ENCODE measurements around the gene ADIPOR1.

GRCh38 chr1:202964791-202965410 is 6.8 kb upstream of the ADIPOR1 start:
- TF ChIP-seq CTCF (IDR thresholded peaks at IDR 0.05) (no peak), POLR2A (IDR thresholded peaks at IDR 0.05) (no peak), POLR2AphosphoS5 (IDR thresholded peaks at IDR 0.05) (no peak)

Data from suprapubic skin (tissue), 4 donors.